ENCODE results near the gene F13A1.
"Not testable (repeated sequence)": the region's sequence is repeated elsewhere in the genome, so short reads cannot be mapped to it uniquely, and the experiment has no call there.

F13A1 gene

DNA sequence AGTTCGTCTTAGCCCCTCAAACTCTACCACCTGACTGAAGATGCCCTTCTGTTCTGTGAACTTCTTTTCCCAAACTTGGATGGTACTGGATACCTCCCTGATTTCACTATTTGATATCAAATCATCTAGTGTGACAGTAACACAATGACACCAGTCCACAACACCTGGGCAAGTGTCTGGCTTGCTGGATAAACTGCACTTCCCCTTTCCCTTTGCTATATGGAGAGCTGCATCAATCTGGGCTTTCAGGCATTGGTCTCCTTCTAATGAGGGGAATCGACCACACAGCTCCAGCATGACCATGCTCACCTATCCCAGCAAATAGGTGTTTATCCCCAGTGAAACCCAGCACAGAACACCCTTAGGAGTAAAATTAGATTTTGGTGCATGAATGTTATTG lies 3.1 kb downstream of the F13A1 start:
- DNase-seq, result no peak

DNA sequence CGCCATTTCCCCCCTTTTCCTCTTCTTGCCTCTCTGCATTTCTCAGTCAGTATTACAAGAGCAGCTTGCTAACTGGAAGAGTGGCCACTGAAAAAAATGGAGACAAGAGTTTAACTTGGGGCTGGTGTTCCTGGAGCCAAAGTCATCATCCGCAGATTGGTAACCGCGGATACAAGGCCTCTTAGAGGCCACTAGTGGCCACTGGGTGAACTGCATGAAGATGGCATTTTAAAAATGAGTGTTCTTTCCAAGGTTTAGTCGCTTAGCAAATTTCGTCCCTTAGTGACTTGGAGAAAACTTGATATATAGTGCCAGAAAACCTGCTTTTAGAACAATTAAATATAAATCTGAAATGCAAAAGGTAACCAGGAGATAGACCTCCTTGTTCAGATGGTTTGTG lies 4.8 kb downstream of the F13A1 start:
- DNase-seq, result peak; percentile 60

DNA sequence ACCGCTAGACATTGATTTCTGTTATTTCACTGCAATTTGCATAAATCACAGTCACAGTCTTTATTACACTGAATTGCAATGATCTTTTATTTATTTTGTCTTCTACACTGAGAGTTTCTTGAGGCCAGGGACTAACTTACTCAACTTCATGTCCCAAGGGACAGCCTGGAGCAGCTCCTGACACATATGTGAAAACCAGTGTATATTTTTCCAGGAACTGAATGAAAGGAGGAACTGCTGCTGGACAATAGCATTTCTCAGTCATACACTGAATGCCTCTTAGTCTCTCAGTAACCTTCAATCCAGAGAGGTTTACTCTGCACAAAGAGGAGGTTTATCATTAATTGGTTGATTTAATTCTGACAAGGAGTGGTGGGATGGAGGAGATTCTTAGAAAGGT lies 5.9 kb downstream of the F13A1 start:
- no peak for DNase-seq

DNA sequence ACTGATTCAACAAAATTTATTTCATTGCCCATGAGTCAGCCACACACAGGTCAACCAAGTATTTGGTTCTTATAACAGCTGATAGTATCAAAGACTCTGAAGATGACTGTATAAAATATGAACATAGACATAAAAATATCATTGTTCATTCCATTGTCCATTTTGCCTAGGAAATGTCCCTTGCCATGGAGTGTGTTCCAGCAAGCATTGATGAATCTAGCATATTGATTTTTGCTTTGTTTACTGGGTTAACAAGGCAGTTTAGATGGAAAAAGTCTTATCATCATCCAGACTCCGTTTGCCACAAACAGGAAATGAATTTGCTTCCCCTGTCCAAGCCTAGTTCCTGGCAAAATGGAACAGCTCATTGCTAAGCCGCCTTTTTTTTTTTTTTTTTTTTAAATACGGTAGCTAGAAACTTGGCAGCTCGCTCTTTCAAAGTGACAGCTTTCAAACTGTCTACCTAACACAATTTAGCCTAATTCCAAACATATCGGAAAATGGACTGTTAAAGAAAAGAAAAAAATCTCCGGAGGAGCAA lies 7.5 kb downstream of the F13A1 start:
- no peak for DNase-seq

DNA sequence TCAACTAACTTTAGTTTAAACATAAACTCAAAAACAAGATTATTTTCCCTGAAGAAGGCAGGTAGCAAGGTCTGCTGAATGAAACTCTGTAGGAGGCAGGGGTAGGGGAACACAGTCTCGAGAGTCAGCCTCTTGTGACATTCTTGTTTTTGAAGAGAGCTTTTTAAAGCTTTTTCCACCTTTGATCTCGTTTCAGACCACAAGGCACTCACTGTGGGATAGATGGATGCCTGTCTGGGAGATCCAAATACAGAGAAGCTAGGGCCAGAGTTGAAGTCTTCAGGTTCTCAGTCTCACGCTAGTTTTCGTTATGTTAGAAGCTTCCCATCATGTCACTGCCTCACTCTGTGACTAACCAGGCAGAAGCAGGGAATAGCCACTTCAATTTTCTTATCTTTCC lies 14.9 kb downstream of the F13A1 start:
- no peak for DNase-seq

DNA sequence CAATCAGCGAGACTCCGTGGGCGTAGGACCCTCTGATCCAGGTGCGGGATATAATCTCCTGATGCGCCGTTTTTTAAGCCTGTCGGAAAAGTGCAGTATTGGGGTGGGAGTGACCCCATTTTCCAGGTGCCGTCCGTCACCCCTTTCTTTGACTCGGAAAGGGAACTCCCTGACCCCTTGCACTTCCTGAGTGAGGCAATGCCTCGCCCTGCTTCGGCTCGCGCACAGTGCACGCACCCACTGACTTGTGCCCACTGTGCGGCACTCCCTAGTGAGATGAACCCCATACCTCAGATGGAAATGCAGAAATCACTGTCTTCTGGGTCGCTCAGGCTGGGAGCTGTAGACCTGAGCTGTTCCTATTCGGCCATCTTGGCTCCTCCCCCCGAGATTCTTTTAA lies 20.1 kb downstream of the F13A1 start:
- DNase-seq, result not testable (repeated sequence)

DNA sequence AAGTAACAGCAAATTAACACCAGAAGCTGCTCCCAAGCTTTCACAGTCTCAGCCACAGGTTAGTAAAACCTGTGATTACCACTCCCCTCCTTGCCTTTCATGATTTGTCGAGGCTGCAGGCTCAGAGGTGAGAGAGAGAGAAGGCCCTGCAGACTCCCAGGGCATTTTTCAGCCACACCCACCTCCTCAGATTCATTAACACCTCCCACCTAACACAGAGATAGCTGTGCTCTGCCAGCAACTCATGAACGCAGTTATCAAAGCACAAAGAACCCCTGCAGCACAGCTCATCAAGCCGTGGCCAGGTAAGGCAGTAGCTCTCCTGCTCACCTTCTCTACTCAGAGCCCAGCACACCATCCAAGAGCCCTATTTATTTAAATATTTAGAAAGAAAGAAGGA lies 27.1 kb downstream of the F13A1 start:
- no peak for DNase-seq

DNA sequence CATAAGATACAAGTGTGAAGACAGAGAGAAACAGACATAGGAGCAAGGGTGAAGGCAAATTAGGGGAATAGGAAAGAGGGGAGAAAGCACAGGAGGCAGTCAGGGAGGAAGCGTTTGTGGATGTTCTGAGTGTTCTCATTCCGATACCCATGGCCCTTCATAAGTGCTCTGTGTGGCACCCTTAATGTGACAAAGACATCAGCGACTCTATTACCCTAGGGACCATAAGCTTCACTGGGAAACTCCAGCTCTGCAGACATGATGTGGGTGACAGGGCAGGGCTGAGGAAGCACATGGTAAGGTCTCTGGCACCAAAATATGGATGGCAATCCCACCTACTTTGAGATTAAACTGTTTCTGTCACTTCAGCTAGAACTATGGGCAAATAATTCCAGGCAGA lies 33.0 kb downstream of the F13A1 start:
- DNase-seq, result no peak

DNA sequence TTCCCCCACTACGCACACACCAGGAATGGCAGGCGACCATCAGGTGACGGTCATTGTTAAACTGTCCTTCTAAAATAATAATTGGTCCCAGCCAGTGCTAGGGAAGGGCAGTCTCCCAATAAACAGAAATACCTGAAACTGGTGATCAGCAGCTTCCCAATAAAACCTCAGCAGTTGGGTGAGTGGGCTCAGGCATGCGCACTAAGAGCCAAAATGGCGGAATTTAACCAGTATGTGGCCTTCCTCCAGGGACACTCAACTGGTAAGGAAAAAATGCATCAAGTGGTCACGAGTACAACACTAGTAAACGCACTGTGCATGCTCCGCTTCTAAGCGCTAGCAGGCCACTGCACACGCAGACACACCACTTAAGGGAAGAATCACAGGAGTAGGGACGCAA lies 34.8 kb downstream of the F13A1 start:
- no peak for DNase-seq

DNA sequence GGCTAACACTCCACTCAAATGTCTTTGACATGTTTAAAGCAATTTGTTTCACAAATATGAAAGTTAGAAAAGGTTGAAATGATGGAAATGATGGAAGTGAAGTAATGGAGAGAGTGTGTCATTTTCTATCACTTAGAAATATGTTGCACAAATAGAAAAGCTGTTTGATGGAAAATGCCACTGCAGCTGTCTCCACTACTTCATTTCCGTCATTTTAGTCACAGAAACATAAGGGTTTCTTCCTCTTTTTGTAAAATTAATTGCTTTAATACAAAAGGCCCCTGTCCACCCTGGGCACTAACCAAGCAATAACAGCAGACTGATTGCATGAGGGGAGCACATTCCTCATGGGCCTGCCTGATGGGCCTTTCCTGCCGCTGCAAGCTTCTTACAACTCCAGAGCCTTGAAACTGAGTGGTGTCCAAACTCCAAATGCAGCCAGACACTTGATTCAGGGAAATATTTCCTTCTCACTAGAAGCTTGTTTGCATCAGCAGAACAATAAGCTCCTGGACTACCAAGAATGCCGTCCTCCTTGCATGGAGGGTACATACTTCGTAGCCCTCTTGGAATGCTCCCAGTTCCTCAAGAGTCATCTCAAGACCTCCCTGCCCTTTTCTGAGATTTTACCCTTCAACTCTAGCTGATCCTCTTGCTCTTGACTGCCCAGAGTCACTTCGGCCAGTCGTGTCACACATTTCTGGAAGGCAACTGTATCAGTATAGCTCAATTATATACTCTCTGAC lies 36.1 kb downstream of the F13A1 start:
- DNase-seq, result no peak

DNA sequence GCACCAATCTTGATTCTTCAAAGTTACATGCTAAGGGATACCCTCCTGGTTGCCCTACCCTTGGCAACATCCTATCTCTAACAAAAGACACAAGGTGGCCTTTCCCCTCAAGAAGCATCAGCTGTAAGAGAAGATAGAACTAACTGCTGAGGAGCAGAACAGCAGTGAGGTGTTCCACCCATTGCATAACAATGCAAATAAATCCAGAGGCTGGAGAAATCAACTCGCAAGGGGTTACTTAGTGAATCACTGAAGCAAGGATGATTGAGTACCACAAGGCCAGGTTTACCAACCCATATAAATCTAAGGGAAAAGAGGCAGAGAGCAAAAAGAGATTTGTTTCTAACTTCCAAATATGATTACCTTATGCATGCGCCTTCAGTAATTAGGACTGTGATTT lies 36.7 kb downstream of the F13A1 start:
- no peak for DNase-seq

DNA sequence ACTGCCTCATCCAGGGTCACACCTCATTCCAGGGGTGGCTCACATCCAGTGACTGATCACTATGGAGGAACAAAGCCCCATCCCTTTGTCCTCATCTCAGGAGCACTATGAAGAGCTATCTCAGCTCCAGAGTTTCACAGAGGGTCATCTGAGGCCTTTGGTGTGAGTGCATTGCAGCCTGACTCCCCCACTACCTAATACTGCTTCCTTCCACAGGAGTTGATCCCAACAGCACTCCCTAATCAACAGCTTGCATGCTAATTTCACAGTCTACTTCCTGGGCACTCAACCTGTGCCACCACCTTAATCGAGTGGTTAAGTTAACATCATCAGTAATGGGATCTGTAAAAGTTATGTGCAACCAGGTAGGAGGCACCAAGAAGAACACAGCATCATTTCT lies 37.7 kb downstream of the F13A1 start:
- no peak for DNase-seq

DNA sequence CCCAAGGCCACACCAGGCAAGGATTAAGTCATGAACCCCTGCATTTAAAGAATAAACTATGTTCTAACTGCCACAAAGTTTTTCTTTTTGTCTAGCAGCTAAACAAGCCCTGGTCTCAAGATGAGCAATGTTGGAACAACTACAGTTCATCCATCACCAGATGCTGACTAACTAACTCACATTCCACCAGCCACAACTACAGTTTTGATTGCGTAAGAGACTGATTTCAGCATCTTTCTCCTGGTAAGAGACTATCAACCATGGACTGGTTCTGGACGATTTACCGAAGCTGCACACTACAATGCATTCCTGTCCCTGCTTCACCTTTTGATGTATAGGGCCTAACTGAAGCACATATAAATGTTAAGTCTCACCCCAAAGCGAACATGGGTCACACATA lies 43.0 kb downstream of the F13A1 start:
- DNase-seq, result no peak

DNA sequence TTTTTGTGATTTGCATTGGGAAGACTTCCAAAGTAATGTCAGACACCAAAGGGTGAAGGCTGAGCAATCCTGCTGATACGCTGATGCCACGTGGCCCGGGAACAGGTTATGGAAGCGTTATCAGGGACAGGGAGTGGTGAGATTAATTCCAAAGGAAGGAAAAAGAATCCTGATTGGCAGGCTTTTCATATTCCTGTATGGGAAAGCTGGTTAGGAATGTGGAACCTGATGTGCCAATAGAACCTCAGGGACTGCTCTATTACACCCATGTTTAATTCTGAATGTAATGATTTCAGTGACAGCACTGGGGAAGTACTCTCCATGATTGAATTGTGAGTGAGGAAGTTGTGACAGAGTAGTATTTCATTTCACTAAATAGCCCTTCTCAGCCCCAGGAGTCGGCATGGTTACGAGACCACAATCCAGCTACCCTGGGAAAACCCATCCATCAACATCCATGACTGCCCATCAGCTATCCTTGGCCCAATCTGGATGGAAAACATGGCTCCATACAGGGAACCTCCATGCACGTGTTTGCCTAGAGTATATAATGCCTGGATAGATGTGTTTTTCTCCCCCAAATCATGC lies 49.4 kb downstream of the F13A1 start:
- DNase-seq, result no peak

DNA sequence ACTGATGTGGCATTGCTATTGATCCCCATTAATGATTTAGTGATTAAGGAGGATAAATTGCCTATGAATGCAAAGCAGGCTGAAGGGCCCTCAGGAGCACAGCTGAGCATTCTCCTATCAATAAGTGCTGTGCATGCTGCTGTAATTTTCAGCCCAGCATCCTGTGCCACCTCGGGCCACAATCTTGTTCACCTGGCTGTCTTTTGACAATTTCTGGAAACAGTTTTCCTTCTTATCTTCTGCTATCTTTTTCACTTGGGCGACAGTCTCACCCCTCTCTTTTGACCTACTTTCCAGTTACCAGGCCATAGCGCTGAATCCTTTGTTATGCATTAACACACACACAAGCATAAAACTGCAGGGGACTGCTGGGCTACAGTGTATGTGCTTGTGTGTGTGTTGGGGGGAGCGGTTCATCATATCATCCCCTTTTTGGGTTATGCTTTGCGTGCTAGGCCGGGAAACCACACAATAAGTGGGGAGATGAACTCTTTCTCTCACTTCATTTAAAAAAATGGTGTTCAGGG lies 60.2 kb downstream of the F13A1 start:
- no peak for DNase-seq

DNA sequence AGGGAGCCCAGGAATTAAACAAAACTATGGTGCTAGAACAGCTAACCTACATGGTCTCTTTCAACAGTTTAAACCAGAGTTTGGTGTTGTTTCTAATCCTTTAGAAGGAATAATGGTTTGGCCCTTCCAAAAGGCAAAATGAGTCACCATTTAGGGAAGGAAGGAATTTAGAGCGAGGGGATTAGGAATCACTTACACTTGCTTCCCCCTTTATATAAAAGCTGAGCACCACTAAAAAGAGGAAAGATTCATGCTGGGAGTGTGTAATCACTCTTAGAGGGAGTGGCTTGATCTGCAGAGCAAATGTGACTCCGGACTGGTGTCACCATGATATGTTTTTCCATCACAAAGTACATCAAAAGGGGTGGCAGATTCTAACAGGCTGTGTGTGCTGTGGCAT lies 63.6 kb downstream of the F13A1 start:
- DNase-seq, result no peak

DNA sequence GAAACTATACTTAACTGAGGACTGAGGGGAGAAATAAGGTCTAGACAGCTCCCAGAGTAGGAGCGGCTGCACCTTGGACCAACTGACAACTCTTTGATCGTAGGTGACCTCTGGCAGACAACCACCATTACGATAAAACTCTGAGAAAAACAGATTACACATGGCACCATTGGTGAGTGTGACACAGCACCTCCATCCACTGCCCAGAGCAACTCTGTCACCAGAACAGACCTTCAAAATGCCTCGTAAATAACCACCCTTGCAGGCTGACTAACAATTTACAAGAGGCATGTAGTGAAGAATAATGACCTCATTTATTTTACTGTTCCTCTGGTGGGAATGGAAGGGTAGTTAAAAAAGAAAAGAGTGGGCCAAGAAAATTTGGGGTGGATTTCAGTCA lies 64.2 kb downstream of the F13A1 start:
- no peak for DNase-seq

DNA sequence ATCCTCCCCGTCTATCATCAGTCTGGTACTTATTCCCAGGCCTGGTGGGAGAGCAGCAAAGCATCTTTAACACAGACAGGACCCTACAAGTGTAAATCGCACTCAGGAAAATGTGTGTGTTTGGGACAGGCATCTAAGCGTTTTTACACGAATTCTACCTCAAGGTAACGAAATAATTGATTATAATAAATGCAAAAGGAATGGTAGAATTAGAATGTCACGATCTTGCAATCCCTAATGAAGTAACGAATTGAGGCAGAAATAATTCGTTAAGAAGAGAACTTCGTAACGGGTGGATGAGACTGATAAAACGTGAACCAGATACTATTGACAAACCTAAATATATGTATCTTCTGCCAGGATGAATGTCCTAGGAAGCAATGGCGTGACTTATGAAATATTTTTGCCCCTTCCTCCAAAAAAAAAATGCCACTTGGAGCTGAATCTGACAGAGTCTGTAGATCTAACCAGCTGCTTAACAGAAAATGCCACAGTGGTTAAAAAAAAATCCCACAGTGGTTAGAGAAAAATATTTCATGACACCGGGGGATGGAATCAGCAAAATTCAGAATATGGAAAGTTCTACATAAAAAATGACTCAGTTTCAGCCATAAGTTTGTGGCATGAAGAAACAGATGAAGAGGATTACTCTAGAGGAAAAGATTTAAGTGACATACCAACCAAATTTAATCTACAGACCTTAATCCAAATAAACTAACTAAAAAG lies 68.7 kb downstream of the F13A1 start:
- DNase-seq, result no peak

DNA sequence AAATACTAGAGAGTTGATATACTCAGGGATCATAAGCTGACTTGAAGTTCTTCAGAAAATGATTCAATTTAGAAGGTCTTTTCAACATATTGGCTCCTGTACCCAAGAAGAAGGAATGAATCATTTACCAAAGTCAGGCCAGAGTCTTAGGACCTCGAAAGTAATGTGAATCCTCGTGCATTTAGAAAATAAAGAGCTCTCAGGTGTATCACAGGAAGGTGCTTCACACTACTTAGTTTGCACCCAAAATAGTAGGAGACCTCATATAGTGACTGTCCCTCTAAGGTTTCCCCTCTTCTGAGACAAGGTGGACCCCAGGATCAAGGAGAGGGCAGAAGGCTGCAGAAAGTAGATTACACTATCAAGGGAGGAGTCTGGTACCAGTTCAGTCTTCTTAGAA lies 71.8 kb downstream of the F13A1 start:
- no peak for DNase-seq

DNA sequence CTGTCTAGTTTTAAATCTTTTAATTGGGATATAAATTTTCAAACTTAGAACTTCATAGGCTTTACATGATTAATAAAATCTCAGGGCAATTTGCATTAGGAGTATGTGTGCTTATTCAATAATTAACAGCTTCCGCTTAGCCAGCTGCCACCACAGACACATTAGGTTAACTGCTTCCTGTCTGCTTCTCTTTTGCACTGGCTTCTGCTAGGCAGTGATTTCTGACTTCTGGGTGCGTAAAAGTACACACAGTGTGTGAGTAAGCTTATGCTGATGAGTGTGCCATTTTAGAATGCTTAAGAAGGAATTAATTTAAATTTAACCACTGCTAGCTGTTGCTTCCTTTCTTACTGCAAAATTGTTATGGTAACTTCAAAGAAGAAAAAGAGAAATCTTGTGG lies 73.9 kb downstream of the F13A1 start:
- DNase-seq, result no peak

DNA sequence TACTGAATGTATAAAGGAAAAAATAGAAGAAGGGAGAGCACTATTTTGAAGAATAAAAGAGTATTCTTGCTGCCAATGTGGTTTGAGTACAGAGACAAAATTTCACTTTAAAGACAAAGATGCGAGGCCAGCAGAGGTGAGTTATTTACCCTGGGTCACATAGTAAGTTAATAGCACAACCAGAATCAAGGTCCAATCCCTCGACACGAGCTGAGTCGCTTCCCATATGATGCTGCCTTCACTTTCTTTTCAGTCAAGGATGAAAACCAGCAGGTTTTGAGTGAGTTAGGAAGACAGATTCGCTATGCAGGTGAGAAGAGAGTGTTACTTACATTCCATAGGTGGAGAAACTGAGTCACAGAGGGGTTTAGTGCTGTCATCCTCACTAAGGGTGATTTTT lies 75.8 kb downstream of the F13A1 start:
- DNase-seq, result no peak

DNA sequence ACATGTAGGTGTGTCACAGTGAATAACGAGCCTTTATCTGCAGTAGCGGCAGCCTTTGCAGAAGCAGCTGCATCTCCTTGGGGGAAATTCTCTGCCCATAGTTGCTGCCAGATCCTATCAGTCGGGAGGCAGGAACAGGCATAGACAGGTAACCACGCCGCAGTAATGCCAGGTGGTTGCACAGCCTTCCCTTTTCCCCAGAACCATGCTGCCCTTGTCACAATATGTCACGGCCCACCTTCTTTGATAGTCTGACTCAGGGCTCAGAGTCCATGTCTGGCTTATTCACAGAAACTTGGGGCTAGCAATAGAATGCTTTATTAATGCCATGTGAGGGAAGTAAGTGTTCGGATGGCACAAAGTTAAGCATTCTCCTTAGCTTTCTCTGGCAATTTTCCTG lies 76.6 kb downstream of the F13A1 start:
- DNase-seq, result no peak

DNA sequence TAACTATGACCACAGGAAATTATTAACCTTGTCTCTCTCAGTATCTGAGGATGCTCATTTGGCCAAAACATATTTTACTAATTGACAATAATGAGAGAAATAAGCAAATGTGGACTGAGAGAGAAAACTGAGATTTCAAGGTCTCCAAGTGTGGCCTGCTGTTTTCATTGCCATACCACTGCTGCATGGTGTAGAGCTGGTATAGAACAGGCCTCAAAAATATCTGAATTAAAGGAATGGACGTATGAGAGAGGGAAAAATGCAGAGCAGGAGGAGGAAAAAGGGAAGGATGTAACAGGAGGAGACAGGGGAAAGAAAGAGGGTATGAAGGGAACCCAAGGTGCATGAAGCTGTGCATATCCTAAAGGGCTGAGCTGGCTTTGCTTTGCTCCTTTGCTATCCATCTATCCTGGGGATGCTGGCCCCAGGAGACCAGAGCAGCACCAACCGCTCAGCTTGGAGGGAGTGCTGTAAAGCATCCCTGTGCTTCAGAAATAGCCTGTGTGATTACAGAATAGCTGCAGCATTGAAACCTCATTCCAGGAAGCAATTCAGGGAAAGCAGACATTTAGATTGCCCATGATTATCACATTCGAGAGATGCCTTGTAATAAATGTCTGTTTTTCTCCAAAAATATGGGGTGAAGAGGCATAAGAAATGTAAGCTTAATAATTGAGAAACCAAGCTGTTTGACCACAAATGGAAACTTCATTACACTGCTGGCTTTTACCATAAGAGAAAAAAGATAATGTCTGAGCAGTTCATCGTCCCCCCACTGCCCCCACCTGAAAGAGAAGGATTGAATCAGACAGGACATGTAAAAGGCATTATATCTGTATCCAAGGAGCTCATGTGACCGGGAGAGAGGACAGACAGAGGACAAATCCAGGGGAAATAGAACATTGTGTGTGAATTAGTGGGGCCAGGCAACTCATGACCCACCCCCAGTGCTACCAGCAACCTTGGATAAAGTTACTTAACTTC lies 80.6 kb downstream of the F13A1 start:
- DNase-seq, result no peak

All from stimulated activated CD8-positive, alpha-beta memory T cell treated with anti-CD3 and anti-CD28 coated beads, Interleukin-4, amount 100 ng/mL, for 48 hours (primary cell).